HG03354 (cell line): ENCODE data around the gene SRGAP1.
"Not testable (repeated sequence)": the region's sequence is repeated elsewhere in the genome, so short reads cannot be mapped to it uniquely, and the experiment has no call there.

ENCODE experiments used
- ATAC-seq: cut with Tn5 transposase; IDR thresholded peaks from one replicate; pipeline ENCODE4 v1.9.1; 2021; ENCODE audit warnings: mild to moderate bottlenecking; ENCODE audit not compliant: unreplicated experiment, poor library complexity, severe bottlenecking

SRGAP1 gene

DNA sequence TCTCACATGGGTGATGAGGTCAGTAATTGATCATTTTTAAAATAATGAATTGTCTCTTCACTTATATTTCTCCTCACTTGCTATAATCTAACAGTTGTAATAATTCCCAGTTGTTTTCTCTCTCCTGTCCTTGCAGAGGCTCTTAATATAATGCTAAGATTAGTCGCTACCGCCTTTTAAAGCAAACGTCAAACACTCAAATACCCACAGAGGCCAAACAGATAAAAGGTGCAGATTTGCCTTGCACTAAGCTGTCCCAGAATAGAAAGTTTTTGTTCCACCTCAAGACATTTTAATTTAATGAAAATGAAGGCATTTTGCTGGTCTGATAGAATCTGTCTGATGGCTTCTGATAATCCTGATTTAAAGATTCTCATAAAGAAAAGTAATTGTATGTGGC is 218.6 kb downstream of the SRGAP1 start:
- ATAC-seq, result no peak

DNA sequence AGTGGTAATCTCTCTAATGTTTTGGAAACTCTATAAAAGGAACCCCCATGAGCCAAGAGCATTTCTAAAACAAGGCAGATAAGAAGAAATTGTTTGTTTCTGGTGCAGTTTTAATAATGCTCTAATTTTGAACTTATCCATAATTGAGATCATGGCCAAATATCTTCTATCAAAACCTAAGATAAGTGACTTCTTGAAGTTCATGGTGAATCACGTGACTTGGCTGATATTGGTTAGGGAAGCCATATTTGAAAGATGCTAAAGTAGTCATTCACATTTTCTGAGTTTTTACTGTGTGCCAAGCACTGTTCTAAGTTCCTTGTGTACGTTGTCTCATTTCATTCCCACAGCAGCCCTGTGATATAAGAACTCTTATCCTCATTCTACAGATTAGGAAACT is 219.7 kb downstream of the SRGAP1 start:
- ATAC-seq, result no peak

- no peak for ATAC-seq
Measured at GRCh38 chr12:64064706-64065105, 220.2 kb downstream of the SRGAP1 start.

- no peak for ATAC-seq
Measured at GRCh38 chr12:64065881-64066451, 221.5 kb downstream of the SRGAP1 start.

GRCh38 chr12:64066776-64067175 is 222.3 kb downstream of the SRGAP1 start:
- no peak for ATAC-seq

- ATAC-seq, result no peak
Measured at GRCh38 chr12:64070454-64070853, 226.0 kb downstream of the SRGAP1 start.

- no peak for ATAC-seq
Measured at GRCh38 chr12:64072916-64073575, 228.5 kb downstream of the SRGAP1 start.

- not testable (repeated sequence) for ATAC-seq
Measured at GRCh38 chr12:64076565-64076964, 232.1 kb downstream of the SRGAP1 start.

GRCh38 chr12:64077922-64078321 is 233.4 kb downstream of the SRGAP1 start:
- no peak for ATAC-seq

DNA sequence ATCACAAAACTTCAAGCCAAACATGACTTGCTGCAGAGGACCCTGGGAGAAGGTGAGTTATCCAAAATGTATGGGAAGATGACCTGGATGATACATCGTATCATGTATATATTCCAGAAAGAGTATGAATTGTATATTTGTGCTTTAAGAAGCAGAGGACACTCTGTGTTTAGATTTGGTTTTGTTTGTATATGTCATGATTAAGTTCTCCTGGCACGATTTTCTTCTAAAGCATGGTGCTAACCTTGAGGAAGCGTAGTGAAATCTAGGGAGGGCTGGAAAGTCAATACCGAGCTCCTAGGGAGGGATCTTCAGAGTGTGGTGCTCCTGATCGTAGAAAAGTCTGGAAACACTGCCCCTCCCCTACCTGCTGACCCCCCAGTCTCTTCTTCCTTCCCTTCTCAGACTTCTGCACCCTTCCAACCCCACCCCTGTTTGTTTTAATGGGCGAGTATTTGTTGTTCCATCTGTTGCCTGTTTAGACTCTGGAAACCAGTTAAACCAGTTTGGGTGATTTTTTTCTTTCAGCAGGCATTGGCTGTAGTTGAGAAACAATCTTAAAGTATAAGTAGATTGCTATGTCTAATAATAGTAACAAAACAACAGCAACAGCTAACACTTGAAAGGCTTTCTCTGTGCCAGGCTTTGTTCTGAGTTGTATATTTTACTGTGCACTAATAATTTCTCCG is 236.0 kb downstream of the SRGAP1 start:
- ATAC-seq, result no peak

- ATAC-seq, result no peak
Measured at GRCh38 chr12:64081008-64081404, 236.5 kb downstream of the SRGAP1 start.

DNA sequence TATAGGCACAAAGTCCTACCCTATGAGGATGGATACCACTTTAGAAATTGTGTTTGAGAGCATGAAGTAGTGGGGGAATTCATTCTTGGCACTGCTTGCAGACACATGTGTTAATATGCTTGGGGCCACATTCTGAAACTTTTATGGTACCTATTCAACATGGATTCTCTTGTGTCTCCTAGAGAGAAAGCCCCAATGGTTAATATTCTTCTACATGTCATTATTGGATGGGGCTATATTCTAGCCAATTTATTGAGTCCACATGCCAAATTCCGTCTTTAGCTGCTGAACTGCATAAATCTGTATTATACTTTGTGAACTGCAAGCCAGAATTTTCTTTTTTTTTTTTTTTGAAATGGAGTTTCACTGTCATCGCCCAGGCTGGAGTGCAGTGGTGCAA is 237.6 kb downstream of the SRGAP1 start:
- ATAC-seq, result no peak

GRCh38 chr12:64082866-64083268 is 238.4 kb downstream of the SRGAP1 start:
- ATAC-seq, result no peak

DNA sequence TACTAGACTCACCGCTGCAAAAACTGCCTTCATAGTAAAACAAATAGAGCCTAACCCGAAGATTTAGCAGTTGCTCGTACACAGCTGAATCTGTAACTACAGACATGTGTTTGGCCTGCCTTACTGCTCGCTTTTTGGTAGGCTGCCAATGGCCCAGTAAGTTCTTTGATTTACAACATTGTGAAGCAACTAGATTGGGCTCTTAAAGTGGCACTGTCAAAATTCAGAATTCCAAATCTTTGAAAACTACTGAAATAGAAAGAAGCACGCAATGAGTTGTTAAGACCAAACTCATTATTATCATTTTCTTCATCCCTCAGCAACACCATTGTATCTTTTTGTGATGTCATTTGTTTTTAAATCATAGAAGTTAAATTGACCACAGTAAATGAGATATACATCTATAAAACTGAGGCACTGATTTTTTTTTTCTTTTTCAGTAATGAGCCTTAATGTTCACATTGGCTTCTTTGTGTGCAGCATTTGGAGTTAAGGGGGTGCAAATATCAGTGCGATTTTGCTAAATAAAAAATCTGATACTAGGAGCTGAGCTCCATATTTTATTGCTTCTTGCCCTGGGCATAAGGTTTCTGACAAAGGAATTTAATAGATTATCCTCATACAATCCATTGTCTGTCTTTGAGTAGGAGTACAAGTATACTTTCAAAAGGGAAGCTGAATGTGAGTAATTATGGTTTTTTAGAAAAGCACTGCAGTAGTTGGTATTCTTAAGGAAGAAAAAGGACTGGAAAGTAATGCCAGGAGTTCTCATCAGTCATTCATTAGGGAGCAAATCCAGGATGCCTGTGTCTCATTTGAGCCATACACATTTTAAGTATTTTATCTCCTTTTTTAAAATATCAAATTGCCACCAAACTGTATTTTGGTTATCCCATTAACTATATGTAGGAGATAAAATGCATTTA is 239.0 kb downstream of the SRGAP1 start:
- no peak for ATAC-seq

DNA sequence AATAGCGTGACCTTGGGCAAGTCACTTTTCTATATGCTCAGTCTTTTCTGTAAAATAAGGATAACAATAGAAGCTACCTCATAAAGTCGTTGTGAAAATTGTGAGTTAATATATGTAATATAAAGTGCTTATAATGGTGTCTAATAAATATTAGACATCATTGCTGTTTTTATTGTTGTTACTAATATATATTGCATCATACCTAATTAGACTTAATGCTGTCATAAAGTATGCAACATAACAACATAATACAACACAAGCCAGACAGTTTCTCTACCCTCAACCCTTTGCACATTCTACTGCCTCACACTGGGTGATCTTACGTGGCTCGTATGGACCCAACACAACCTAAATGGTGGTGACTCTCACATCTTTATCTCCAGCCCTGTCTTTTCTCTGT is 240.7 kb downstream of the SRGAP1 start:
- ATAC-seq, result no peak

DNA sequence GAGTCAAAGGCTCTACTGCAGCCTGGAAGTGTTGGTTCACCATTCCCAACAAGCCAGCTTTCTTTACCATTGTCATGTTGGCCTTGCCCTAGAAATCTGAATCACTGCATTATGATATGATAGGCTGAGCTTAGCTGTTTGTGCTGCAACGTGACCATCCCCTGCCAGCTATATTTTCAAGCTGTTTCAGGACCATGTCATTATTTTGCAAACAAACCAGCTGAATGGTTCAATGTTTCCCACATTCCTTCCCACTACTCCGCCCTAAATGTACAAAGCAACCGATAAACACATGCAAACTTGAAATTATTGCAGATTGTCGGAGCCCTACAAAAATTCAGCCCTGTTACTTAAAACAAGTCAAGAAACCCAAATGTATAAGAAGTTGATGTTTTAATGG is 241.5 kb downstream of the SRGAP1 start:
- ATAC-seq, result no peak

DNA sequence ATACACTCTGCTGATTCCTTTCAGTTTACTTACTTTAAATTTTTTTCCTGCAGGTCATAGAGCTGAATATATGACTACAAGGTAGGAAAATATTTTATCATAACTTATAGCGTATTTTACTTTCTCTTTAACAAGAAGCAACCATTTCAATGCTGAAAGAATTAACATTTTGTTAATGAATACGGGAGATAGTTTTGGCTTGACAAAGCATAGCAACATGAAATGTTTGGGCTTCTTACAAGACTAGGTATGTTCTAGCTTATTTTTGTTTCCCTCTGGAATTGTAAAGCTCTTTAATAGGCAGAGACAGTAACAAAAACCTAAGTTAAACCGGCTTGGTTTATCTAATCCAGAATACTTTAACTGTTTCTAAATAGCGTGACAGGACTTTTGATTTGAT is 242.4 kb downstream of the SRGAP1 start:
- ATAC-seq, result no peak

DNA sequence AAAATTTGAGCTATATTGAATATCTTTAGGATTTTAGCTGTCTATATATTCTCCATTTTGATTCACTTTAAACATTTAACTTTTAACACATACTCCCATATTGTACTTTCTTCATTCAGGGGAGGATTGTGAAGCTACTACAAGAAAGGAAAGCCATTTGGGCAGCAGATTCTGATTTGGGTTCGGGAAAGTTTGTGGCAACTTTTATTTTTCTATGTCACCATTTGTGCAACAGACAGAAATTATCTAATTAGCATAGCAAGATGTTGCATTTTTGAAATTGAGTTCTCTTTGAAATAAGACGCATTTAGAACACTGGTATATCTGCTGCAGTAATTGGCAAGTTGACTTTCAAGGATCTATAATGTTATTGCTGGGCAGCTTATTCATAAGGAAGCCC is 243.3 kb downstream of the SRGAP1 start:
- ATAC-seq, result no peak

DNA sequence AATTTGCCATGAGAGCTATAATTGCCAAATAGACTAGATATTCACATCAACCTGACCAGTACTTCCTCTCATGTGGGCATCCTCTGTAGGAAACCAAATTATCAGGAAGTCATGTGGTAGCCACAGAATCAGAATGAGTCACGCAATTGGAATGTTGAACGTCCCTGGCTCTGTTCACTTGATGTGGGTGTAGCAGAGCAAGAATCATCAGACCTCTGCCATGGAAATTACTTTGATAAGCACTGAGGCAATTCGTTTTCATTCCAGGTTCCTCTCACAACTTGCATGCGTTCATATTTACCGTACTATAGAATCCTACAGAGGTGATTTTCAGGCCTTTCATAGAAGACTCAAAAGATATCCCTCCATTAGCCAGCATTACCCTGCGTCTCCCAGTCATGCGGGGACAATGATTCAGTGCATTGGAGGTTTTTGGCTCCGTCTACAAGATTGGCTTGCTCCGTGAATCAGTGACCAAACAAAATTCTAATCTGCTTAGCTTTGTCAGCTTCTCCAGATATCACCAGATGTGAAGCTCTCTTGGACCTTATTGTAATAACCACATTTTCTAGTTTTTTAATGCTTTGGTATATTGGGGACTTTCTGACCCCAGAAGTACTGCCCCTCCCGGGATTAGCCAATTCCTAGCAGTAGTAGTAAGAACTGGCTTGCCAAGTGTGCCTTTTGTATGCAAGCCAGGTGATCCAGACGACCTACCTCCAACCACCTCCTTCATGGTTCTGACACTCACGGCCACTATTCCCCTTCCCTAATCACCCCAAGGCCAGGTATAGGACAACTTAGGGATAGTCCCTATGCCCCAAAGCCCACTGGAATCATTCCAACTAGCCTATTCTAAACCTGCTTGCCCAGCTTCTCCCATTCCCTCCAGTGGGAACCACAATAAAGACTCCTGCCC is 244.2 kb downstream of the SRGAP1 start:
- ATAC-seq, result no peak
